Umbilical cord (tissue), 2 donors: ENCODE results near the gene PPM1L. TPM values are rescaled to one million over a fixed set of nuclear protein-coding genes. Genes with fewer than 3 reads are reported as not detected.

Experiments used
- DNase-seq: peaks from one replicate; pipeline ENCODE4 v3.0.0-alpha.2; 2015; ENCODE audit warnings: low spot score
- total RNA-seq: library from RNA; depleted of rRNA; stranded (reverse); fragments of >200 nt; gene quantifications from one replicate; pipeline ENCODE4 v1.2.3, GENCODE V29; 2014; ENCODE audit warnings: low replicate concordance; ENCODE audit not compliant: insufficient read depth

PPM1L gene
- total RNA-seq, 1 donor from 2014 or later: 10.1 TPM

- no peak for DNase-seq
Observed at GRCh38 chr3:160928183-160928726, 172.2 kb downstream of the PPM1L start.

- DNase-seq: no peak
Observed at GRCh38 chr3:160929595-160929994, 173.6 kb downstream of the PPM1L start.

- peak; percentile 54 for DNase-seq
Observed at GRCh38 chr3:160931474-160931873, 175.4 kb downstream of the PPM1L start.

GRCh38 chr3:160935413-160936095 is 179.5 kb downstream of the PPM1L start:
- DNase-seq: no peak

GRCh38 chr3:160941885-160942494 is 186.0 kb downstream of the PPM1L start:
- peak; percentile 81 for DNase-seq

GRCh38 chr3:160943996-160944395 is 188.0 kb downstream of the PPM1L start:
- no peak for DNase-seq

GRCh38 chr3:160945336-160945735 is 189.3 kb downstream of the PPM1L start:
- DNase-seq: no peak

GRCh38 chr3:160948273-160948672 is 192.2 kb downstream of the PPM1L start:
- no peak for DNase-seq

- no peak for DNase-seq
Observed at GRCh38 chr3:160949460-160949859, 193.4 kb downstream of the PPM1L start.

- no peak for DNase-seq
Observed at GRCh38 chr3:160950542-160950941, 194.5 kb downstream of the PPM1L start.

- no peak for DNase-seq
Observed at GRCh38 chr3:160950954-160951353, 194.9 kb downstream of the PPM1L start.

- no peak for DNase-seq
Observed at GRCh38 chr3:160951642-160952487, 195.8 kb downstream of the PPM1L start.

- no peak for DNase-seq
Observed at GRCh38 chr3:160953686-160954085, 197.7 kb downstream of the PPM1L start.

- DNase-seq: no peak
Observed at GRCh38 chr3:160956785-160957184, 200.8 kb downstream of the PPM1L start.

- no peak for DNase-seq
Observed at GRCh38 chr3:160960568-160960967, 204.5 kb downstream of the PPM1L start.

- DNase-seq: no peak
Observed at GRCh38 chr3:160963949-160964348, 207.9 kb downstream of the PPM1L start.

- DNase-seq: peak; percentile 17
Observed at GRCh38 chr3:160968761-160969160, 212.7 kb downstream of the PPM1L start.

GRCh38 chr3:160973067-160973809 is 217.2 kb downstream of the PPM1L start:
- no peak for DNase-seq

GRCh38 chr3:160977773-160978172 is 221.7 kb downstream of the PPM1L start:
- DNase-seq: no peak

- no peak for DNase-seq
Observed at GRCh38 chr3:160980740-160981139, 224.7 kb downstream of the PPM1L start.

- peak; percentile 25 for DNase-seq
Observed at GRCh38 chr3:160981217-160981938, 225.3 kb downstream of the PPM1L start.
